Activated gamma-delta T cell treated with anti-CD3 and anti-CD28 coated beads, Interleukin-2, amount 50 U/mL, for 16 hours (primary cell): ENCODE measurements around the gene APOA1.
"Not testable (repeated sequence)": the region's sequence is repeated elsewhere in the genome, so short reads cannot be mapped to it uniquely, and the experiment has no call there.

Experiments used
- DNase-seq: peaks from one replicate; pipeline ENCODE4 v3.0.0-alpha.2; 2020; ENCODE audit warnings: low read depth

Gene APOA1

DNA sequence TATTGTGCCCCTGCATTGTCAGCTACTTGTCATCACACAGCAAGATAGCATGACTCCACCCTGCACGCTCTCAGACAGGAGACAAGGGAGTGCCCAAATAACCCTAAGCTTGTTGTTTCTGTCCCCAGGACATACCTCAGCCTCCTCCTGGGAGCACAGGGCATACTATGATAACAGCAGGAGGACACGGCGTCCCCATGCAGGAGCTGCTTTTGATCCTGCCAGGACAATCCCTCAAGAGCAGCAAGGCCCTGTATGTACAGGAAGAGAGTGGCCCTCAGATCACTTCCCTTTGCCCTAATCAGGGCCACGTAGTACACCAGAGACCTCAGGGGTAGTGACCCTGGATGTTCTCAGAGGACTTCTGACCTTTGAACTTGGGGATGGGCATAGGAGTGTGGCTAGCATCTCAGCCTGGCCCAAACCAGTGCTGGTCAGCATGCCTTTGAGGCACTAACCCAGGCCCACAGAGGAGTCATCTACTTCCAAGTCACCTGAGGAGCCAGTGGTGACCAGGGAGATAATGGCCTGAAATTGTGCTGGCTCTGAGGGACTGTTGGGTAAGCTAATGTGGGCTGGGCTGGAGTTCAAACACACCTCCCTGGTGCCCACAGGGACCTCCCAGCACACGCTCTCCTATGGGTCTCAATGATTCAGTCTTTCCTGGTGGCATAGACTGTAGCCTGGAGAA, 23.5 kb downstream of the APOA1 start:
- no peak for DNase-seq

DNA sequence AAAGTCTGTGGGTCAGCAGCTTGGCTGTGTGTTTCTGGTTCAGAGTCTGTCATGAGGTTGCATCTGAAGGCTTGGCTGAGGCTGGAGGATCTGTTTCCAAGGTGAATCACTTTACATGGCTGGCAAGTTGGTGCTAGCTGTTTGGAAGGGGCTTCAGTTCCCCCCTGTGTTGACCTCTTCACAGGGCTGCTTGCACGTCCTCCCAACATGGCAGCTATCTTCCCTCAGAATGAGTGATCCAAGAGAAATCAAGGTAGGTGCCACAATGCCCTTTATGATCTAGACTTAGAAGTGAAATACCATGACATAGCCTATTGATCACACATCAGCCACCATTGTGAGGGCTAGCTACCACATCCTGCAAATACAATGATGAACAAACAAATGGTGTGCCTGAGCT, 24.3 kb downstream of the APOA1 start:
- no peak for DNase-seq

DNA sequence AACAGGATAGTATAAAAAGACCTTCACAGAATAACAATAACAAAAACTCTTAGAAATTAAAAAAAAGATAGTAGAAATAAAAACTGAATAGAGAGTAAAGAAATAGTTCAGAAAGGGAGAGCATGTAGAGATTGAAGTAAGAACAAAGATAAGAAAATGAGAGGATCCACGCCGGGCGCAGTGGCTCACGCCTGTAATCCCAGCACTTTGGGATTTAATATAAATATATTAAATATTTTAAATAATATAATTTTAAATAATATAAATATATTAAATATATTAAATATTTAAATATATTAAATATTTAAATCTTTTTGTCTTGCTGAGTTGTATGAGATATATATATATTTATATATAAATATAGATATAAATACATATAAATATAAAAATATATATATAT, 25.3 kb downstream of the APOA1 start:
- DNase-seq = no peak

DNA sequence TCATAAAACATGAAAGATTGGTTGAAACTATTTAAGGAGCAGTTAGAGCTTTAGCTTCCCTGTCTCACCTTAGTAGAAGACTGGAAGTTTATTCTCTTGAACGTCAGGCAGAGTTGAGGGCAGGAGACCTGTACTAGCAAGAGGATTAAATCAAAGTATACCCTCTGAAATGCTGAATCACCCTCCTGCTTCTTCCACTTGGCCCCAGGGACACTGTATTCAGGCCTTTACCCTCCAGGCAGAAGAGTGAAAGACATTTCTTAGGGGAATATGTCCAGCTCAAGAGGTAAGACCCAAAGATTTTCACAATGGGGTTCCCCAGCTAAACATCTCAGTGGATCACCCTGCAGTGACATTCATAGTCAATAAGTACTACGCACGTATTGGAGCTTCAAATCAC, 26.2 kb downstream of the APOA1 start:
- DNase-seq = no peak

DNA sequence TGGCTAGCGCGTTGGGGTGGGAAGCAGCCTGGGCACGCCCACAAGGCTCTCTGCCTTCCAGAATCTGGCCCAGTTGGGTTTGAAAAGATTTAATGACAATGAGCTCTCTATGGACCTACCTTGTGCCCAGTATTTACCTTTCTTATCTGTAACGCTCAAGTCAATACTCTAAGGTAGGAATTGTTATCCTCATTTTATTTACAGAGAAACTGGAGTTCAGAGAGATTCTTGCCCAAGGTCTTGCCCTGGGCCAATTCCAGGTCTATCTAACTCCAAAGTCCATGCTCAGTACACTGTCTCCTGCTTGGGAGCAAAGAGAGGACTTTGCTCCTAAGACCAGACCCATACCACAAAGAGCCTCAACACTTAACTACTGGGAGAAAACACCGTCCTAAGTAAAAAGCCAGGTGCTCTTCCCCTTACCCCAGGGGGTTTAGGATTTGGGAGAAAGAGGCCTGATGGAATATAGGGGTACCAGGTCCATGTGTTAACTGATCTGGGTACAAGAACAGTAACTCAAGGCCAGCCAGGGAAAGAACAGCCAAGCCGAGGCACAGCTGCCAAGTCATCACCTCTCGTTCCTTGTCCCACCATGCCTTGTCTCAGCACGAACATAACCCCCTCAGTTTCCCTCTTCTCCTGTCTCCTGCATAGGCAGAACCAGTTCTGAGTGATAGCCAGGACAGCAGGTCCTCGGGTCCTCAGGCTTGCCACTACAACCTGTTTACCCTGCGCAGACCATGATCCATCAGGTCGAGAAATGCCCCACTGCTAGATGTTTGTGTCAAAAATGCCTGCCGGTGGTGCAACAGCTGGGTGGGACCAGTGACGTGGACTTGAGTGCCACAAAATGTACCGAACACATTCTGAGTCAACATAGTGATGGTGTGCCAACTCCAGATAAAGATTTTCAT, 28.9 kb downstream of the APOA1 start:
- no peak for DNase-seq

DNA sequence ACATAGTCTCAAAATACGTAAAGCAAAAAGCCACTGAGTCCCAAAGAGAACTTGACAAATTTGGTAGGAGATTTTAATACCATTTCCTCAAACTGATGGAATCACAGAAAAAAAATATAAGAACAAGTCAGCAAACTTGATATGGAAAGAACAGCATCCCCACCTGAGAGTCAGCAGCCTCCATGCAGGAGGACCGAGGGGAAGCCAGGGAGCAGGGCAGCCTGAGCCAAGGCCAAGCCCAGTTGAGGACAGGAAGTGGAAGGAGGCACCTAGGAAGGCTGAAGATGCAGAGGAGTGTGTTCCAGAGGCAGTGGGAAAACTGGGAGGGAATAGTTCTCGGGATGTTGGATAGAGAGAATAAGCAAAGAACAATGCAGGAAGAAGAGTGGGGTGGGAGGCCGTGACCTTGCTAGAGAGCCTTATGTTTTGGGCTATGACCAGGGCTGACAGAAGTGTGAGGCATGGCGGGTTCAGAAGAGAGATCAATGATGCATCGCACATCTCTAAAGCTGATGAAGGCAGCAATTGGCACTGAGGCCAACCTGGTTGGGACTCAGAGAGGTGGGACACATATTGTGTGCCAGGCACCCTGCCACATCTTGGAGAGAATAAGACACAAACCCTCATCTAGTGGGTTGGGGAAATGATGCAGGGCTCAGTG, 29.7 kb downstream of the APOA1 start:
- DNase-seq = no peak

DNA sequence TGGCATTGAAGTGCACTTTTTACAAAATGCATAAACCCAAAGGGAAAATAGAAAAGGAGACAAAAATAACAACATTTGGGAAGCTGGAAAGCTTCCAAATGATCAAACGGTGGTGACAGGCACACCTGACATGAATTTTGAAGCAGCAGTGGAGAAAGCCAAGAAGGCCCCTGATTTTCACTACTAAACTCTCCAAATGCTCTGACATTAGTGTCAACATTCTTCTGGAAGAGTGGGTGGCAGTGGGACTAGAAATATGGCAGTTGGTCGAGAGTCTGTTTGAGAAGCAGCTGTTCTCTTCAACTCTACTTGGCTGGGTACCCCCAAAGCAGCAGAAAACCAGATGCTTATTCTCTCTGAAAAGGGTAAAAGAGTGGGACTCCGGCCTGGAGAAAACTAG, 33.4 kb downstream of the APOA1 start:
- DNase-seq = no peak

DNA sequence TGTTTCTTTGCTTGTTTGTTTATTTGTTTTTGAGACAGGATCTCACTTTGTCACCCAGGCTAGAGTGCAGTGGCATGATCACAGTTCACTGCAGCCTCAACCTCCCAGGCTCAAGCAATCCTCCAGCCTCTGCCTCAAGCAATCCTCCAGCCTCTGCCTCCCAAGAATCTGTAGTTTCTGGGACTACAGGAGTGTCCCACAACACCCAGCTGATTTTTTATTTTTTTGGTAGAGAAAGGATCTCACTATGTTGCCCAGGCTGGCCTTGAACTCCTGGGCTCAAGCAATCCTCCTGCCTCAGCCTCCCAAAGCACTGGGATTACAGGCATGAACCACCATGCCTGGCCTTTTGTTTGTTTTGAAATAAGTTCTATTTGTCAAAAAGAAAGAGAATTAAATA, 35.8 kb downstream of the APOA1 start:
- DNase-seq = not testable (repeated sequence)

DNA sequence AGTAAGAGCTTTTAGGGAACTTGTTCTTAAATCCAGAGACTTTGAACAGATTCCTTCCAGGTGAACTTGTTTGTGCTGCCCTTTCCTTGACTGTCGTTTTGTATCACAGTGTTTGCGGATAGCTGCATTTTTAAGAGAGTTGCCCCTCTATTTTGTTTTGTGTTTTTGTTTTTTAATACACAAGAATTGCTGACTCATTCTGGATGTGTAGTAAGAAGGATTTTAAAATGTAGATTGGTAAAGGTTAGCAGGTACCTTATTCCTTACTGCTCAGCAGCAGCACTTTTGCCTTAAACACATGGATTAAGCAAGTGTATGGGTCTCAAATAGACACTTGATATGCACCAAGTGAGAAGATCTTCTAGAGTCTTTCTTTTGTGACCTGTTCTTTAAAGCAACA, 36.8 kb downstream of the APOA1 start:
- DNase-seq = no peak

DNA sequence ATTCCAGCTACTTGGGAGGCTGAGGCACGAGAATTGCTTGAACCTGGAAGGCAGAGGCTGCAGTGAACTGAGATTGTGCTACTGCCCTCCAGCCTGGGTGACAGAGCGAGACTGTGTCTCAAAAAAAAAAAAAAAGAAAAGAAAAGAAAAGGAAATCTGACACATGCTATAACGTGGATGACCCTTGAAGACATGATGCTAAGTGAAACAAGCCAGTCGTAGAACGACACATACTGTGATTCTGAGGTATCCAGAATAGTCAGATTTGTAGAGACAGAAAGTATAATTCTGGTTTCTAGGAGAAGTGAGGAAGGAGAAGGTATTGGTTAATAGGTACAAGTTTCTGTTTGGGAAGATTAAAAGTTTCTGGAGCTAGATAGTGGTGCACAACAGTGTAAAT, 39.1 kb downstream of the APOA1 start:
- no peak for DNase-seq

DNA sequence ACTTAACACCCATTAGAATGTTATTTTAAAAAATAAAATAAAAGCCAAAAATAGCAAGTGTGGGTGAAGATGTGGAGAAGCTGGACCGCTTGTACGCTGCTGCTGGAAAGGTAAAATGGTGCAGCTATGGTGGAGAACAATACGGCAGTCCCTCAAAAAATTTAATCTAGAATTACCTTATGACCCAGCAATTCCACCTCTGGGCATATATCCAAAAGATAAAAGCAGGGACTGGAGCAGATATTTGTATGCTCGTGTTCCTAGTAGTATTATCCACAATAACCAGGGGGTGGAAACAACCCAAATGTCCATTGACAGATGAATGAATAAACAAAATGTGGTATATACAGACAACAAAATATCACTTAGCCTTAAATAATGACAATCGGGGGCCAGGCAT, 39.6 kb downstream of the APOA1 start:
- DNase-seq = no peak

DNA sequence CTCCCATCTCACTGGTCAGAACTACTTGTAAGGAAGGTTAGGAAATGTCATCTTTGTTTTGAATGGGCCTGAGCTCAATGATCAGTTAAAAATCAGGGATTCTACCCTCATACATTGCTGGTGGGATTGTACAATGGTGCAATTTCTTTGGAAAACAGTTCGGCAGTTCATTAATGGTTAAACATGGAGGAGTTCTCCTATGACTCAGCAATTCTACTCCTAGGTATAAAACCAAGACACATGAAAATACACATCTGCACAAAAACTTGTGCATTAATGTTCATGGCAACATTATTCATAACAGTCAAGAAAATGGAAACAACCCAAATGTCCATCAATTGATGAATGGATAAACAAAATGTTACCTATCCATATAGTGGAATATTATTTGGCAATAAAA, 40.9 kb downstream of the APOA1 start:
- DNase-seq = no peak

DNA sequence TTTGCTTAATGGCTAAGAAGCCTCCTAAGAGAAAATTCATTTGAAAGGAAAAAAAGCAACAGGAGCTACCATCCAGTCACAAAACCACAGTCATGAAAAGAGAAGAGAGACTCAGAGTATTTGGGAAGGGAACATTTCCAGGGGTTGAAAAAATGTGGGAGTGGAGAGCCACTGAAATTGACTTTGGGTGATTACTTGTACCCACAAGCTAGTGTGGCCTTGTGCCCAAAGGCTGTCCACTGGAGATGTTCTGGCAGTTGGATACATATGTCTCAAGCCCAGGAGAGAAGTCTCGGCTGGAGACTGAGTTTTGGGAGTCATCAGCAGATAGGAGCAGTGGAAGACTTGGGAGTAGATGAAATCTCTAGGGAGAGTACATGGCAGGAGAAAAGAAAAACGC, 42.6 kb downstream of the APOA1 start:
- DNase-seq = no peak

DNA sequence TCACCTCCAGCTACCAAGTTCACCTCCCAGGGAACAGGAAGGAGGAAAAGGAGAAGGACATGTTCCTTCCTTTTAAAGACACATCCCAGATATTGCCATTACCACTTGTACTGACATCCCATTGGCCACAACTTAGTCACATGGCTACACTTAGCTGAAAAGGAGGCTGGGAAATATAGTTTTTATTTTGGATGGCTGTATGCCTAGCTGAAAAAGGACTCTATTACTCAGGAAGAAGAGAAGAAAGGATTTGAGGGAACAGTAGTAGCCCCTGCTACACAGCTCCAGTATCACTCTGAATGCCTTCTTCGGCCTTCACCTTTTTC, 43.7 kb downstream of the APOA1 start:
- DNase-seq = no peak

DNA sequence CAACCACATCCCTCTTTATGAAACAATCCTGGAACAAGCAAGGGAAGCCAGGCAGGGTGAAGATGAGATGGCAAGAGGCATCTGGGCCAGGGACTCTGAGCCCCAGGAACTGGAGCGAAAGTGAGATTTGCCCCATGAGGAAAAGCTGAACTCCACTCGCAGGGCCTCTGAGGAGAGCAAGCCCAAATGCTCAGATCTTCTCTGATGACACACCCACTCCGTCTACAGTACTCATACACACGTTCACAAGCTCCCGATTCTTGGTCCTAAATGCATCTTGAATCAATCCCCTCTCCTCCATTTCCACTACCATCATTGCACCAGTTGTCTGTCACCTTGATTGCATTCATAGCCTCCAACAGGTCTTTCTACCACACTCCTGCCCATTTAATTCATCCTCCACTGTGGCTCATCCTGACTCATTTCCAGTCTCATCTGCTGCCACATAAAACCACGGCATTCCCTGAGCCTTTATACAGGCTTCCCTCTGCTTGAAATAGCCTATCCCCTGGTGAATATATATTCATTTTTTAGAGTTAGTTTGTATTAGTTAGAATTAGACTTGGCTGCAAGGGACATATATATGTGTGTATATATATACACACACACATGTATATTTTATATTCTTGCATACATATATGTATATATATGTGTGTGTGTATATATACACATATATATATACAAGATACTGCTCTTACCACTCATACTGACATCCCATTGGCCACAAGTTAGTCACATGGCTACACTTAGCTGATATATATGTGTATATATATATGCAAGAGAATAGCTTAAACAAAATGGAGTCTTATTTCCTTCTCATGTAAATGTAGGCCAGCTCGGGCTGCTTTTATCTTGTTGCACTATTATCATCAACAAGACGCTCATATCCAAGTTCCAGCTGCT, 44.3 kb downstream of the APOA1 start:
- DNase-seq = no peak

DNA sequence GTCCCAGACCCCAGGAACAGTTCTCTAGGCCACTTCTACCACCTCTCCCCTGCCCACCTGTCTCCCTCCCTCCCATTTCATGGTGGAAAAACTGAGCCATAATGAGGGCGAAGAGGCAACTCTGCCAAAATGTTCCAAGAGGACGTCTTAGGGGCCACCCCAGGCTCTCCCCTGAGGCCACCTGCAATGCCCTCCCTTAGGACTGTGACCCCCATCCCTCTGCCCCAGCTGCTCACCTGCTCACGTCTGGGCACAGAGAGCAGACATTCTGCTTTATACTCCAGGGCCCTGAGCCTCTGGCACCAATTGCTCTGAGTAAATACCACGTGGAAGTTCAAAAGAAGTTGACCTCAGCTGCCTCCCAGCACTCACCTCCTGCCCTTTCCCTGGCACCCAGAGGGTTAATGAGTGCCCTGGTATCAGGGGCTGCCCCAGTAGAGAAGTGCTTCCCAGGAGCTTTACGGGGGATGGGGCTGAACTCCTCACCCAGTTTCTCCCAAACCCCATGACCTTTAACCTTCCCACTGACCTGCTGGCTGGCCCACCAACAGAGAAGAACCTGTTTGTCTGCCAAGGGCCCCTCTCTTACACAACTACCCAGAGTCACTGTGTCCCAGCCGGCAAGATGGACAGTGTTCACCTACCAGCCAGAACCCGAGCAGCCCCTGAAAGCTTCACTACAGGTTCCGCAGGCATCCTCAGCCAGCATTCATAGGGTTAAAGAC, 45.1 kb downstream of the APOA1 start:
- no peak for DNase-seq

DNA sequence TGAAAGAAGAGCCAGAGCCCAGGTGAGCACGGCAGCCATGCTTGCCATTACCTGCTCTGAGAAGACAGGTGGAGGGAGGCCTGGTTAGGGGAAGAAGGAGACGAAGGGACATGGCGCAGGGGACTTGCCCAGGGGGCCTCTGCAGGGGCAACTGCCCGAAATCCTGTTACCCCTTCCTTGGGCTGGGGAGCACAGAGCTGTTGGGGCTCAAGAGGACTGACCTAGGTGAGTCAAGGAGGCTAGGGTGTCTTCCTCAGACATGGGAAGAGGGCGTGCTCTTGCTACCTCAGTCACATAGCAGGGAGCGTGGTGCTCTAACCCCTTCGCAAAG, 45.6 kb downstream of the APOA1 start, which contains the start of gene APOA5:
Gene APOA5, minus strand, starts transcription at position 67 of the 331 bp plus-strand sequence. Its CDS starts 19 bp downstream, at position 48.
- DNase-seq = no peak

DNA sequence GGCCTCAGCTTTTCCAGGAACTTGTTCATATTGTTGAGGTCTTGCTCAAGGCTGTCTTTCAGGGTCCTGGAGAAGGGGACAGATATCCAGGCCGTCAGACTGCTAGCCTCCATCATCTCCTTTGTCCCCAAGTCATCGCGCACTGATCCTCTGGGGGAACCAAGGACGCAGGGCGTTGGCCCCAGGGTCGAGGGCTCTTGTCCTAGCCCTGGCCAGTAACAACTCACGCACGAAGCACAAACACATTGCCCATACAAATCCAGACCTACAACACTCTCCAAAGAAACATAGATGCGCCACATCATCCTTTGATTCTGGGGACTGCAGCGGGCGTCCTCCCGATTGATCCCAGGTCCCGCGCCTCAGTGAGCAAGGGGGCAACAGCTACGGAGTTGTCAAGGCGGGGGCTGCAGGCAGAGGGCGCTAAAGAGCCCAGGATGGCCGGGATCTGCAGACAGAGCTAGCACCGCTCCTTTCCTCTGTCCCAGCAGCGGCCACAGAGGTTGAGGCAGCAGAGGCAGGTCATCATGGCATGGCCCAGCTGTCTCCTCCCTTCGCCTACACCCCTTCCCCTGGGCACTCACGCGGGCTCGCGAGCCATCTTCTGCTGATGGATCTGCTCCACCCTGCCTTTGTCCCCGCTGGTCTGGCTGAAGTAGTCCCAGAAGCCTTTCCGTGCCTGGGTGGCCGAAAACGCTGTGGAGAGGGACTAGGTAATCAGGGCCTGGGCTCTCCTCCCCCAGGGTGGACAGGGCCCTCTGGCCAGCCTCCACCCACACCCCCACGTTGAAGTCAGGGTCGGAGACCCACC, 46.2 kb downstream of the APOA1 start:
- DNase-seq = peak; percentile 62

DNA sequence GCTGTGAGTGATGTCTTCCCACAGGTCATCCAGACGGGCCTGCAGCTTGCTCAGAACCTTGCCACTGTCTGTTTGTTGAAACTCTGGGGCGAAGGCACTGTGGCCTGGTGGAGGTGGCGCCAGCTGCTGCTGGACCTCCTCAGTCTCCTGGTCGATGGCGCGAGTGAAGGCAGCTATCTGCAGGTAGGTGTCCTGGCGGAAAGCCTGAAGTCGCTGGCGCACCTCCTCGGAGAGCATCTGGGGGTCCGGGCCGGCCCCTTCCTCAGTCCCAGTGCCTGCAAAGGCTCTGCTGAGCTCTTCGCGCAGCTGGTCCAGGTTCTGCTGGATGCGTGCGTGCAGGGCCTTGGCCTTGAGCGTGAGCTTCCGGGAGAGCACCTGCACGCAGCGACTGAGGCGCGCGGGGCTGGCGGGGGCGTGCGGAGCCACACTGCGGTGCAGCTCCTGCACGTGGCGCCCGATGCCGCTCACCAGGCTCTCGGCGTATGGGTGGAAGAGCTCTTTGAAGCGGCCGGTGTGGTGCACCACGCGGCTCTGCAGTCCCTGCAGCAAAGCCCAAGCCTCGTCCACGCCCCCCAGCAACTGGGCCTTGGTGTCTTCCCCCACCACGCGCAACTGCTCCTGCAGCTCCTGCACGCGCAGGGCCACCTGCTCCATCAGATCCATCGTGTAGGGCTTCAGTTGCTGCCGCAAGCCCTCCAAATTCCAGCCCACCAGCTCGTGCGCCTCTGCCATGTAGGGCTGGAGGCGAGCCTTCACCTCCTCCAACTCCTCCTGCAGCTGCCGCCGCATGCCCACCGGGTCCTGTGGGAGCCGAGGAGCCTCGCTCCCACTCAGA, 47.0 kb downstream of the APOA1 start:
- no peak for DNase-seq

DNA sequence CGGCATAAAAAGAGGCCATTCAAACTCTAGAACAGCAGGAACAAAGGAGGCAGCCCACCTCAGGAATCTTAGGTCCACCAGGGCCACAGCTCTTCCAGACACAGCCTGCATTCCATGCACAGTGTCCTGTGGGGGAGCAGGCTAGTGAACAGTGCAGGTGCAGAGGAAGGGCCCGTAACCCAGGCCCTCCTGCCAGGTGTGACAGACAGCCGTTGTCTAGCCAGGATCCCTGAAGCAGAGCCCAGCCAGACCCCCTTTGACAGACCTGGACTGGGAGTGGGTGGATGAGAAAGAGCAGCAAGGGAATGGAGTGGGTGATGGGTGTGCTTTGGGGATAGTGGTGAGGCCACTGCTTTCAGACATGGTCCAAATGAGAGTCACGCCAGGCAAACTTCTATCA, 48.4 kb downstream of the APOA1 start:
- no peak for DNase-seq
